AG09319 (cell line): ENCODE results near the gene TTC36.

Experiments
- DNase-seq: peaks from one replicate; pipeline ENCODE4 v3.0.0-alpha.2; 2010; ENCODE audit warnings: low read depth; ENCODE audit errors: extremely low read depth
- TF ChIP-seq, protein P1 (sequence below): IDR thresholded peaks from 2 replicates; pipeline ENCODE4 v1.5.1; 2011; ENCODE audit warnings: low read depth, mild to moderate bottlenecking, inconsistent platforms, low read length, moderate library complexity

Gene TTC36

DNA sequence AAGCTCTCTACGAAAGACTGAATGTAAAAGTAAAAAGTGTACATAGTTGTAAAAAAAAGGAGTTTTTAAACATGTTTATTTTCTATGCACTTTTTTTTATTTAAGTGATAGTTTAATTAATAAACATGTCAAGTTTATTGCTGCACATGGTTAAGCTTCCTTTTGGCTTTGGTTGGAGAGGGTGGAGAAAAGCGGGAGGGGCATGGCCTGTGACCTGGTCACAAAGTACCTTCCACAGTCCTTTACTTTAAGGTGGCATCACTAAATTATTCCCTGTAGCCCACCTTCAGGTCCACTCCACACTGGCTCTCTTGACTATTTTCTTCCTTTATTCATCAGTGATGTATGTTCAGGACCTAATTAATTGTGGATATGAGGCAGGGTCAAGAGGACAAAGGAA, 586 bp upstream of the TTC36 start:
- DNase-seq, result no peak
- TF ChIP-seq, protein P1, sequence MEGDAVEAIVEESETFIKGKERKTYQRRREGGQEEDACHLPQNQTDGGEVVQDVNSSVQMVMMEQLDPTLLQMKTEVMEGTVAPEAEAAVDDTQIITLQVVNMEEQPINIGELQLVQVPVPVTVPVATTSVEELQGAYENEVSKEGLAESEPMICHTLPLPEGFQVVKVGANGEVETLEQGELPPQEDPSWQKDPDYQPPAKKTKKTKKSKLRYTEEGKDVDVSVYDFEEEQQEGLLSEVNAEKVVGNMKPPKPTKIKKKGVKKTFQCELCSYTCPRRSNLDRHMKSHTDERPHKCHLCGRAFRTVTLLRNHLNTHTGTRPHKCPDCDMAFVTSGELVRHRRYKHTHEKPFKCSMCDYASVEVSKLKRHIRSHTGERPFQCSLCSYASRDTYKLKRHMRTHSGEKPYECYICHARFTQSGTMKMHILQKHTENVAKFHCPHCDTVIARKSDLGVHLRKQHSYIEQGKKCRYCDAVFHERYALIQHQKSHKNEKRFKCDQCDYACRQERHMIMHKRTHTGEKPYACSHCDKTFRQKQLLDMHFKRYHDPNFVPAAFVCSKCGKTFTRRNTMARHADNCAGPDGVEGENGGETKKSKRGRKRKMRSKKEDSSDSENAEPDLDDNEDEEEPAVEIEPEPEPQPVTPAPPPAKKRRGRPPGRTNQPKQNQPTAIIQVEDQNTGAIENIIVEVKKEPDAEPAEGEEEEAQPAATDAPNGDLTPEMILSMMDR, result no peak

DNA sequence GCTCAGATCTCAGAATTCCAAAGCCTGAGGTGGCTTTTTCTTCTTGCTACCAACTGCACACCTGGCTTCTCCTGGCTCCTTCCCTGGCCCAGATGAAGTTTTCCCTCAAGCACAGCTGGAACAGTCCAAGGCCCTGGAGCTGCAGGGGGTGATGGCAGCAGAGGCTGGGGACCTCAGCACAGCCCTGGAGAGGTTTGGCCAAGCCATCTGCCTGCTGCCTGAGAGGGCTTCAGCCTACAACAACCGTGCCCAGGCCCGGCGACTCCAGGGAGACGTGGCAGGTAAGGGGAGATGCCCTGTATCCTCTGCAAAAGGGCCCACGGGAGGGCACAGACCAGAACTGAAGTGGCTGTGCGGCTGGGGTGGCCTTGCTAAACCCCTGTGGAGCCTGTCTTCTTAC, 1.2 kb downstream of the TTC36 start:
- TF ChIP-seq, protein P1, result no peak
- no peak for DNase-seq

DNA sequence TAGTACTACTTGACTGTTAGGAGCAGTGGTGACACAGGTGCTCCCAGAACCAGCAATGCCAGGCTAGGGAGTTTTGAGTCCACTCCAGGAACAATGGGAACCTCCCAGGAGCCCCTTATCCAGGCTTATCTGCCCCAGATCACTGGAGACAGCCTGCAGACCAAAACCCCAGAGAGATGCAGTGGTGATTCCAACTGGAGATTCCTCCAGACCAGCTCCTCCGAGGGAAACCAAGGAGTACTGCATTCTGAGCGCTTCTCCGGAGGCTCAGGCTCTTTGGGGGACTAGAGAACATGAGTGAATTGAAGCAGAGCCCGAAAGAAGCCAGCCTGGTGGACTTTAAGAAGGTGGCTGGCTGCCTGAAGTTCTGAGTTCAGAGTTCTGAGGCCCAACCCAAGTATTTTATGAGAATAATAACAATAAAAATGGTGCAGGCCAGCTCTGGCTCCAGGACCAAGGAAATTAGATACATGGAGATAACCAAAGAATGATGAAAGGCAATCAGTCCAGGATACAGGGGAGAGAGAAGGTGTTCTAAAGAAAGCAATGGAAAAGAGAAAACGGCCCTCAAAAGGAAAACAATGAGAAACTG, 2.4 kb downstream of the TTC36 start:
- no peak for DNase-seq
- TF ChIP-seq, protein P1, result no peak

DNA sequence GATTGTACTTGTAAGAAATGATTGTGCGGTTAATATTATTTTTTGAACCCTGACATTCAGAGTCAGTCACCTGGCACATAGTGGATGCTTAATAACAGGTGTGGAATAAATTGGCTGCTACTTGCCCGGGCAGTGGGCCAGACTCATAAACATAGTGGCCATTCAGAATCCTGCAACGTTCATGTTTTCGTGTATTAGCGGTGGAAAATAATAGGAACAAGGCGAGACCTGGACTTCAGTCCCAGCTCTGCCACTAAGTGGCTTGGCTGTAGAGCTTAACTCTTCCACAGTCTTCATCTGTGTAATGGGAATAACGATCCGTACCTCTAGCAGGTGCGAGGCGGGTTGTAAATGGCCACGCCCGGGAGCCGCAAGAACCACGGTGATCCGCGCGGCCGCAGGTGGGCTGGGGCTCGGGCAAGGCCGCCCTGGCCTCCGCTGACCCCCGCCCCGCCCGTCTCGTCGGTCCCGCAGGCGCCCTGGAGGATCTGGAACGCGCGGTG, 3.0 kb downstream of the TTC36 start:
- no peak for DNase-seq

DNA sequence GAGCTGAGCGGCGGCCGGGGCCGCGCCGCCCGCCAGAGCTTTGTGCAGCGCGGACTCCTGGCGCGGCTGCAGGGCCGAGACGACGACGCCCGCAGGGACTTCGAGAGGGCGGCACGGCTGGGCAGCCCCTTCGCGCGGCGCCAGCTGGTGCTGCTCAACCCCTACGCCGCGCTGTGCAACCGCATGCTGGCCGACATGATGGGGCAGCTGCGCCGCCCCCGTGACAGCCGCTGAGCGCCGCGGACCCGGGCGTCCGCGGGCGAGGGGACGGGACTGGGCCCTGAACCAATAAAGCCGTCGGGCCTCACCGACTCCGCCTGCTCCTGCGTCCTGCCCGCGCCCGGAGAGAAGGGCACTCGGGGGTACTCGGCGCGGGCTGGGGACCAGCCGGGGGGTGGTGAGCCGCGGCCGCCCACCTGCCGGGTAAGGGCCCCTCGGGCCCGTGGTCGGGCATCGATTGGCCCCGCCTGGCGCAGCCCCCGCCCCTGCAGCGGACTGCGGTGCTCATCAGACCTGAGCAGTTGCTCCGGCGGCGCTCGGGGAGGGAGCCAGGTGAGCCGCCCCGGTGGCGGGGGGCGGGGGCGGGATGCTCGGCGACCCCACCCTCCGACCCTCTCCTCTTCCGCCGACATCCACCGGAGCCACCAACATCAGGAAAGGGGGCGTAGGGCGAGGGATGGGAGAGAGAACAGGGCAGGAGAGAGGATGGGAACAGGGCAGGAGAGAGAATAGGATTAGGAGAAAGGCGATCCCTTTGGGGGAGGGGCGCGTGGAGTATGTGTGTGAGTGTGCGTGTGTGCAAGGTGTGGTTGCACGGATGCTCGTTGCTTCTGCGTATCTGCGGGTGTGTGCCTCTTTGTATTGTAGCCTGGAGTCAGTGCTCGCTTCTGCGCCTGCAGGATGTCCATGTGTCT, 3.7 kb downstream of the TTC36 start, which contains the start of gene TMEM25:
TSS of gene TMEM25 (plus strand) at position 510 of the 914 bp plus-strand sequence. CDS start 610 bp downstream, outside the sequence.
- no peak for DNase-seq
- TF ChIP-seq, protein P1, result no peak

More for the DNA sequence above, 3.0 kb downstream of the TTC36 start:
- TF ChIP-seq, protein P1, result no peak

DNA sequence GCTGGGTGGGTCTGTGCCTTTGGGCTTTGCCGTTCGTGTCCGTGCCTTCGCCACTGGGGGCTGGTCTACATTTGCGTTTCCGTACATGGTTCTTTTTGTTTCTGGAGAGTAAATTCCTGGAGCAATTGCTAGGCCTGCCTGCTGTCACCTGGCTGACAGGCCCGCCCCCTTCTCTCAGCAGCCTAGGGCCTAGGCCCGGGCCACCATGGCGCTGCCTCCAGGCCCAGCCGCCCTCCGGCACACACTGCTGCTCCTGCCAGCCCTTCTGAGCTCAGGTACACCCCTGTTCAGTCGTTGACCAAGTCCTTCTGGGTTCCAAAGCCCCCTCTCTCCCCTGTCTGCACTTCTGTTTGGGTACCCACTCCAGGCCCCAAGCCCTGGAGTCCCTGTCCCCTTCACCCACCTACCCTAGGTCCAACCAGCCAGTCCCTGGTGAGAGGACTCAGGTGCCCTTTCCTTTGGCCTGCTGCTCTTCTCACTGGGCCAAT, 4.4 kb downstream of the TTC36 start:
- TF ChIP-seq, protein P1, result no peak
- no peak for DNase-seq

DNA sequence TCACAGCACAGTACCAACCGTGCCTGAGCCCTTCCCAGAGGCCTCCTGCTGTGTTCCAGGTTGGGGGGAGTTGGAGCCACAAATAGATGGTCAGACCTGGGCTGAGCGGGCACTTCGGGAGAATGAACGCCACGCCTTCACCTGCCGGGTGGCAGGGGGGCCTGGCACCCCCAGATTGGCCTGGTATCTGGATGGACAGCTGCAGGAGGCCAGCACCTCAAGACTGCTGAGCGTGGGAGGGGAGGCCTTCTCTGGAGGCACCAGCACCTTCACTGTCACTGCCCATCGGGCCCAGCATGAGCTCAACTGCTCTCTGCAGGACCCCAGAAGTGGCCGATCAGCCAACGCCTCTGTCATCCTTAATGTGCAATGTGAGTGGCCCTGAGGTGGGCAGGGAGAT, 4.8 kb downstream of the TTC36 start:
- no peak for DNase-seq

More for the DNA sequence above, 4.8 kb downstream of the TTC36 start:
- TF ChIP-seq, protein P1, result no peak
